Measurements from ENCODE around the gene SRRM1.

SRRM1 gene

DNA sequence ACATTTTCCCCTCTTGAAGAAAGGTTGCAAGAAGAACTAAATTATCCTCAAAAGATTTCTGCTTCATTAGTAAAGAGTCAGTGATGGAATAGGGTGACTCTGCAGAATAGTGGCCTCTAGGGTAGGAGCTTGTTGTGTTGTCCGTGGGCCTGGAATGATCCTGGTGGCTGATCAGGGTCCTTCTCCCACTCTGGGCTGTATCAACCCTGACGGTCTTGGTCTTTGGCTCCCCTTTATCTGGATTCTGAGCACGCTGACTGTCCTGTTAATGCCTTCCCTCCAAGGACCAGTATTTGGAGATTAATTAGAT is 36.9 kb upstream of the SRRM1 start:
- DNase-seq (ENCODE audit: low read depth), result no peak
- TF ChIP-seq, protein P1, sequence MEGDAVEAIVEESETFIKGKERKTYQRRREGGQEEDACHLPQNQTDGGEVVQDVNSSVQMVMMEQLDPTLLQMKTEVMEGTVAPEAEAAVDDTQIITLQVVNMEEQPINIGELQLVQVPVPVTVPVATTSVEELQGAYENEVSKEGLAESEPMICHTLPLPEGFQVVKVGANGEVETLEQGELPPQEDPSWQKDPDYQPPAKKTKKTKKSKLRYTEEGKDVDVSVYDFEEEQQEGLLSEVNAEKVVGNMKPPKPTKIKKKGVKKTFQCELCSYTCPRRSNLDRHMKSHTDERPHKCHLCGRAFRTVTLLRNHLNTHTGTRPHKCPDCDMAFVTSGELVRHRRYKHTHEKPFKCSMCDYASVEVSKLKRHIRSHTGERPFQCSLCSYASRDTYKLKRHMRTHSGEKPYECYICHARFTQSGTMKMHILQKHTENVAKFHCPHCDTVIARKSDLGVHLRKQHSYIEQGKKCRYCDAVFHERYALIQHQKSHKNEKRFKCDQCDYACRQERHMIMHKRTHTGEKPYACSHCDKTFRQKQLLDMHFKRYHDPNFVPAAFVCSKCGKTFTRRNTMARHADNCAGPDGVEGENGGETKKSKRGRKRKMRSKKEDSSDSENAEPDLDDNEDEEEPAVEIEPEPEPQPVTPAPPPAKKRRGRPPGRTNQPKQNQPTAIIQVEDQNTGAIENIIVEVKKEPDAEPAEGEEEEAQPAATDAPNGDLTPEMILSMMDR (IDR thresholded peaks at IDR 0.05; ENCODE audit: insufficient read depth, low read depth, low read length, missing control alignments), result no peak
- no peak overlapping the region for H3K4me3 ChIP-seq (ENCODE audit: low read depth, low read length)

DNA sequence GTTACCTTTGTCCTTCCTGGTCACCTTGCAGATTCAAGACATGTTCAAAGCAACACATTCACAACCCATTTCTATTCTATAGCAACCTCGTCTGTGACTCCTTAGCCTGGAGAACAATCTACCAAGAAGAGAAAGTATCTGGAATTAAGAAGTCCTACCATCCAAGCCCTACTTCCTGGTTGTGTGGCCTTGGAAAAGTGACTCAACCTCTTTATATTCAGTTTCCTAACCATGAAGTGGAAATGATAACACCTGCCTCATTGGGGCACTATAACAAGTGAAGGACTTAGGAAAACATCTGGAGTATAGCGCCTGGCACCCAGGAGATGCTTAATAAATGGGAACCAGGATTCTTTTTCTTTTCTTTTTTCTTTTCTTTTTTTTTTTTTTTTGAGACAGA is 36.5 kb upstream of the SRRM1 start:
- H3K4me3 ChIP-seq (ENCODE audit: low read depth, low read length), result no peak overlapping the region
- DNase-seq (ENCODE audit: low read depth), result no peak
- TF ChIP-seq, protein P1 (IDR thresholded peaks at IDR 0.05; ENCODE audit: insufficient read depth, low read depth, low read length, missing control alignments), result no peak

DNA sequence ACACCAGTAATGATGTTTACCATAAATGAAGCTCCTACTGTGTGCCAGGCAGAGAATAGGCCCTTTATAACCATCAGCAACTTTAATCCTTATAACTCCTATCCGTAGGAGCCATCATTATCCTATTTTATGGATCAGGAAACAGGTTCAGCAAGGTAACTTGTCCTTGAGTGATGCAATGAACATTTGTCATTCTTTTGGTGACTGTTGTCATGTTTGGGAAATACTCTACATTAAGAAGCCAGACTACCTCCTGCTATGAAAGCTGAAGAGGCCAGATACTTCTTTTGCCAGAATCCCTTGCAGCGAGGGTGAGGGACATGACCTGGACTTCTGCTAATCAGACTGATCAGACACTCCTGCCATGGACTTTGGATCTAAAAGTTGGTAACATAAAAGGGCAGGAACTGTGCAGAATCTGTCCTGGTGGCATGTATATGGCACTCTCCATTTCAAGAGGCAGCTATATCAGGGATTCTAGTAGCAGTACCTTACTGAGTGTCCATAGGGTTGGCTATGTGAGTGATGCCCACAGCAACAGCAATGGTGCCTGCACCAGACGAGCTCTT is 33.1 kb upstream of the SRRM1 start:
- H3K4me3 ChIP-seq (ENCODE audit: low read depth, low read length), result no peak overlapping the region
- DNase-seq (ENCODE audit: low read depth), result no peak
- TF ChIP-seq, protein P1 (IDR thresholded peaks at IDR 0.05; ENCODE audit: insufficient read depth, low read depth, low read length, missing control alignments), result no peak

DNA sequence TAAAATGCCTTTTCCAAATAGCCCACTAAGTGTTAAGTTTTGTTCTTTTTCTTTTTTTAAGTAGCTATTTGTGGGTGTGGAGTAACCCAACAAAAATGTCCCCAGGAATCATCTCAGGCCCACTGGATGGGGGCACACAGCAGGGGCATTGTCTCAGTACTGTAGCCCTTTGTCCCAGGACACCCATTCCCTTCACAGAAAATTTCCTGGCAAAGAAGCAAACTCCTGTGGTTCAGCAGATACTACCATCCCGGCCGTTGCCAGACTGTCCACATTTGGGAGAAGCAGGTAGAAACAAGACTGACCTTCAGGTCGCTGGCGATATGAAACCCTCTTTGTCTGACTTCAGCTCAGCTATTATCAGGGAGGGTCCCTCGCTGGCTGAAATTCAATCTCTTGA is 23.7 kb upstream of the SRRM1 start:
- no peak for DNase-seq (ENCODE audit: low read depth)
- TF ChIP-seq, protein P1 (IDR thresholded peaks at IDR 0.05; ENCODE audit: insufficient read depth, low read depth, low read length, missing control alignments), result no peak
- H3K4me3 ChIP-seq (ENCODE audit: low read depth, low read length), result no peak overlapping the region

DNA sequence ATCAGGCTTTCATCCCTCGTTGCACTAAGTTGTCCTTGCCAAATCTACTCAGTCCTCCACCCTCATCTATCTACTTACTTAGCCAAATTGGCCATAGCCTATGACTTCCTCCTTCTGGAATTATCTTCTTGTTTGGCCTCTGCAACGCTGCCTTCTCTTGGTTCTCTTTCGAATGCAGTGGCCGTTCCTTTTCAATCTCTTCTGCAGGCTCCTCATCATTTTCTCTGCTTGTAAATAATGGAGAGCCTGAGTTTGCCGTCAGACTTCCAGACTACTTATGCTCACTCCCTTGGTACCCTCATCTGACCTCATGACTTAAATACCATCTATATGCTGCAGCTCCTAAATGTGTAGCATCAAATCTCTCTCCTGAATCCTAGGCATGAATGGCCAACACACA is 22.4 kb upstream of the SRRM1 start:
- TF ChIP-seq, protein P1 (IDR thresholded peaks at IDR 0.05; ENCODE audit: insufficient read depth, low read depth, low read length, missing control alignments), result no peak
- no peak for DNase-seq (ENCODE audit: low read depth)
- no peak overlapping the region for H3K4me3 ChIP-seq (ENCODE audit: low read depth, low read length)

DNA sequence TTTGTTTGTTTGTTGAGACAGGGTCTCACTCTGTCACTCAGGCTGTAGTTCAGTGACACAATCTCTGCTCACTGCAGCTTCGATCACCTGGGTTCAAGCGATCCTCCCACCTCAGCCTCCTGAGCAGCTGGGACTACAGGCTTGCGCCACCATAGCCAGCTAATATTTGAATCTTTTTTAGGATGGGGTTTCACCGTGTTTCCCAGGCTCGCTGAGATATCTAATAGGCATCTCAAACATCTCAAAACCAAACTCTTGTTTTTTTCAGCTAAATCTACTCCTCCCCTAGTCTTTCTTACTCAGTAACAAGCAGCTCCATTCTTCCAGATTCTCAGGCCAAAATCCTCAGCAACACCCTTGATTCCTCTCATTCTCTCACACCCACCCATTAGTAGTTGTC is 22.0 kb upstream of the SRRM1 start:
- TF ChIP-seq, protein P1 (IDR thresholded peaks at IDR 0.05; ENCODE audit: insufficient read depth, low read depth, low read length, missing control alignments), result no peak
- no peak overlapping the region for H3K4me3 ChIP-seq (ENCODE audit: low read depth, low read length)

DNA sequence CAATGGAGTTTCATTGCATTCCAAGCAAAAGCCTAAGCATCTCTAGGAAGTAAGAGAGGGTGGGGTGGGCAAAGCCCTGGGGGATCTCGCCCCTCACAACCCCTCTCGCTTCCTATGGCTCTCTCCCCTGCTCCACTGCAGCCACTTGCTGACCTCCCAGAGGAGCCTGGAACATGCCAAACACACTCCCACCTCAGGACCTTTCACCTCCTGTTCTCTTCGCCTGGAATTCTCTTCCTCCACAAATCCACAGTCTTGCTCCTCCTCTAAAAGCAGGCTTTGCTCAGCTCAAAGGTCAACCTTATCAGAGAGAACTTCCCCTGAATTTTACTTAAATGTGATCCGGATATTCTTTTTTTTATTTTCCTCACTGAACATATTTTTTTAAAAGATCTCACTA is 20.9 kb upstream of the SRRM1 start:
- TF ChIP-seq, protein P1 (IDR thresholded peaks at IDR 0.05; ENCODE audit: insufficient read depth, low read depth, low read length, missing control alignments), result no peak
- H3K4me3 ChIP-seq (ENCODE audit: low read depth, low read length), result no peak overlapping the region
- DNase-seq (ENCODE audit: low read depth), result no peak

More for the DNA sequence above, 22.0 kb upstream of the SRRM1 start:
- no peak for DNase-seq (ENCODE audit: low read depth)

Measured in GM12865 (cell line).